Brain pericyte (primary cell): Measurements from ENCODE around the gene NCOA3.
A peak's percentile ranks its signal among the peaks of the same experiment; 100 is the strongest.
"Not testable (repeated sequence)": the region's sequence is repeated elsewhere in the genome, so short reads cannot be mapped to it uniquely, and the experiment has no call there.

ENCODE experiments used
- DNase-seq: peaks from one replicate; pipeline ENCODE4 v3.0.0-alpha.2; 2012; ENCODE audit warnings: low read depth, low spot score

Gene NCOA3

GRCh38 chr20:47501482-47502270 lies at the start of gene NCOA3:
TSS of gene NCOA3 (plus strand) at chr20:47501887. CDS start at chr20:47622248, 120,361 bp downstream.
- no peak for DNase-seq

GRCh38 chr20:47452736-47453161 lies 48.9 kb upstream of the NCOA3 start:
- no peak for DNase-seq

DNA sequence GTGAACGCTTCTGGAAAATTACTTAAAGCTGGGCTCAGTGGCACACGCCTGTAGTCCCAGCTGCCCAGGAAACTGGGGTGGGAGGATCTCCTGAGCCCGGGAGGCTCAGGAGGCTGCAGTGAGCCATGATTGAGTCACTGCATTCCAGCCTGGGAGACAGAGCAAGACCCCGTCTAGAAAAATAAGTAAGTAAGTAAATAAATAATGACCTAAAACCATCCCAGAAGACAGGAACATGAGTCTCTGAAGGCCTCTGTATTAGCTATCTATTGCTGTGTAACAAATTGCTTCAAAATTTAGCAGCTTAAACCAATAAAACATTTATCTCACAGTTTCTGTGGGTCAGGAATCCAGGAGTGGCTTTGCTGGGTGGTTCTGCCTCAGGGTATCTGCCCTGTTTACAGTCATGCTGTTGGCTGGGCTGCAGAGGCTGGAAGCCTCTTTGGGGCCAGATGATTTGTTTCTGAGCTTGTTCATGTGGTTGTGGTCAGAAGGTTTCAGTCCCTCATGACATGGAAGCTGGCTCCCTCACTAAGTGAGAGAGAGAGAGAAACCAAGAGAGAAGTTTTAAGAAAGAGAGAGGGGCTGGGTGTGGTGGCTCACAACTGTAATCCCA lies 48.4 kb upstream of the NCOA3 start:
- DNase-seq, result peak; percentile 50

- DNase-seq, result no peak
Measured at GRCh38 chr20:47454298-47455132, 47.2 kb upstream of the NCOA3 start.

- no peak for DNase-seq
Measured at GRCh38 chr20:47455133-47456040, 46.3 kb upstream of the NCOA3 start.

GRCh38 chr20:47456041-47456537 lies 45.6 kb upstream of the NCOA3 start:
- no peak for DNase-seq

- no peak for DNase-seq
Measured at GRCh38 chr20:47456952-47457724, 44.5 kb upstream of the NCOA3 start.

- not testable (repeated sequence) for DNase-seq
Measured at GRCh38 chr20:47458280-47459050, 43.2 kb upstream of the NCOA3 start.

- DNase-seq, result no peak
Measured at GRCh38 chr20:47459344-47460073, 42.2 kb upstream of the NCOA3 start.

DNA sequence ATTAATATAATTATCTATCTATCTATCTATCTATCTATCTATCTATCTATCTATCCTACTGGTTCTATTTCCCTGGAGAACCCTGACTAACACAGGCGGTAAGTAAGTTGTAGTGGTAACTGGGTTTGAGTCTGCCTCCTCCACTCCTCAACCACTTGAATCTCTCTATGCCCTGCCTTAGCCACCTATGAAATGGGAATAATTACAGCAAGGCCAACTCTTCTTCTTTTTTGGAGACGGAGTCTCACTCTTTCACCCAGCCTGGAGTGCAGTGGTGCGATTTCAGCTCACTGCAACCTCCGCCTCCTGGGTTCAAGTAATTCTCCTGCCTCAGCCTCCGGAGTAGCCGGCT lies 41.0 kb upstream of the NCOA3 start:
- not testable (repeated sequence) for DNase-seq

DNA sequence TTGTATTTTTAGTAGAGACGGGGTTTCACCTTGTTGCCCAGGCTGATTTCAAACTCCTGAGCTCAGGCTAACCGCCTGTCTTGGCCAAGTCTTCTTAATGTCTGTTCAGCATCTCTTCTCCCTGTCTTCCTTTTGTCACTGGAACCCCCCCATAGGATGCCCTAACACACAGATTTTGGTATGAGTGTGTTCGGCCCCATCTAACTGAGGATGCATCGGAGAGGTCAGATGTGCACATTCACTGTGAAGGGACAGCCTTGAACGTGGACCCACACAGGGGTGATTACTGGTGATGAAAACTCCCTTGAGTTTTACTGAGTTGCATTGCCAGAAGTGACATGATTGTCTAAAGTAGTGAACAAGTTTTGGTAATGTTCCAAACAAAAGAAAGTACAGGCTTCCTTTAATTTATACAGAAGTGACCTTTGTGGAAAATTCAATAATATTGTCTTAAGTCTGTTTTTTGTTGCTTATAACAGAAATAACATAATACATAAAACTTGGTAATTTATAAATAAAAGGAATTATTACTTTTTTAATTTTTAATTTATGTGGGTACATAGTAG lies 40.5 kb upstream of the NCOA3 start:
- no peak for DNase-seq

GRCh38 chr20:47461906-47462305 lies 39.8 kb upstream of the NCOA3 start:
- not testable (repeated sequence) for DNase-seq

GRCh38 chr20:47464380-47465101 lies 37.1 kb upstream of the NCOA3 start:
- peak; percentile 96 for DNase-seq

GRCh38 chr20:47465335-47466090 lies 36.2 kb upstream of the NCOA3 start:
- DNase-seq, result no peak

- DNase-seq, result no peak
Measured at GRCh38 chr20:47466213-47466612, 35.5 kb upstream of the NCOA3 start.

DNA sequence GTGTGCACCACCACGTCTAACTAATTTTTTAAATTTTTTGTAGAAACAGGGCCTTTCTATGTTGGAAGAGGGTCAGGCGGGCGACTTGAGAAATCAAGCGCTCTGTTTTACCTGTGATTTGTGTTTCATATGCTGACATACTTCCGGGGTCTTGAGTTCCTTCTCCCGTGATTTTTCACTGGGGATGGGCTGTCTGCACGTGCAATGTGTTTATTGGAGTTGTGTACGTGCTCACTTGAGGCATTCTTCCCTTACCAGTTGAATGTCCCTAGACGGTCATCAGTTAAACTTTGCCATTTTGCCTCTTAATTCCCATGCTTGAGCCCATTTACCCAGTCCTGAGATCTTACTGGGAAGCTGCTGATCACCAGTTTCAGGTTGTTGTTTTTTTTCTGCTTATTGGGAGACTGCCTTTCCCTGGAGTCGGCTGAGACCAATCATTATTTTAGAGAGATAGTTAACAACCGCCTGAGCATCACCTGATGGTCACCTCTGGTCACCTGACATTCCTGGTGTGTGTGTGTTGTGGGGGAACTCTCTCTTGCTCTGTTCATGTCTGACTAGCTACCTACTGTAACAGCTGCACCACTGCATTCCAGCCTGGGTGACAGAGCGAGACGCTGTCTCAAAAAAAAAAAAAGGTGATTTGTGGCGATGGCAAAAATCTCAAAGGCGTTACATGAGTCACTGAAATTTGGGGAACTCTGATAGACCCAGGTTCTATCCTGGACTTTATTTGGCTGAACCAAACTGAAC lies 34.8 kb upstream of the NCOA3 start:
- DNase-seq, result no peak
